Measurements from ENCODE around the gene LAT. TPM values are rescaled to one million over a fixed set of nuclear protein-coding genes. Genes with fewer than 3 reads are reported as not detected.

LAT gene
- polyA plus RNA-seq, 1 donor from 2014 or later: 6.4 TPM

DNA sequence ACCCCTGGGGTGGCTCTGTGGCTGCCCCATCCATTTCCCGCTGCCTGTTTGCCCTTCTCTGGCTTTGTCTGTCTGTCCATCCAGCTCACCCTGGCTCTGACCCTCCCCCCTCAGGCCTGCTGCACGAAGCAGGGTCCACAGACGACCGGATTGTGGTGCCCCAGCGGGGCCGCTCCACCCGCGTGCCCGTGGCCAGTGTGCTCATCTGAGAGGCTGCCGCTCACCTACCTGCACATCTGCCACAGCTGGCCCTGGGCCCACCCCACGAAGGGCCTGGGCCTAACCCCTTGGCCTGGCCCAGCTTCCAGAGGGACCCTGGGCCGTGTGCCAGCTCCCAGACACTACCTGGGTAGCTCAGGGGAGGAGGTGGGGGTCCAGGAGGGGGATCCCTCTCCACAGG is 761 bp upstream of the LAT start:
- Histone ChIP-seq H3K27me3 (ENCODE audit: insufficient read depth, low read depth, low read length) (no peaks in the 10 kb centered on the region), H3K36me3 (ENCODE audit: insufficient read depth, low read length) (no peaks in the 10 kb centered on the region), H4K20me1 (ENCODE audit: insufficient read depth) (no peaks in the 10 kb centered on the region), H2AFZ (ENCODE audit: low read depth, low read length) (no peak overlapping the region), H3K4me2 (ENCODE audit: low read length) (no peak overlapping the region), H3K4me3 (ENCODE audit: low read length) (no peak overlapping the region), H3K9ac (ENCODE audit: low read length) (no peak overlapping the region), H3K27ac (ENCODE audit: low read length) (no peak overlapping the region), H3F3A (ENCODE audit: insufficient read depth, low read length, poor library complexity, severe bottlenecking) (no peaks in the 10 kb centered on the region), H3K79me2 (replicated peaks; ENCODE audit: insufficient read depth, low read length) (no peaks in the 10 kb centered on the region), H3K9me3 (ENCODE audit: low read length) (no peaks in the 10 kb centered on the region), H3K9me2 (ENCODE audit: insufficient read depth, low read length) (no peaks in the 10 kb centered on the region)
- TF ChIP-seq MXI1 (conservative IDR thresholded peaks at IDR 0.05; ENCODE audit: poor library complexity, severe bottlenecking): no peak
- TF ChIP-seq SMC3 (conservative IDR thresholded peaks at IDR 0.05; ENCODE audit: poor library complexity): no peak
- TF ChIP-seq, protein P1, sequence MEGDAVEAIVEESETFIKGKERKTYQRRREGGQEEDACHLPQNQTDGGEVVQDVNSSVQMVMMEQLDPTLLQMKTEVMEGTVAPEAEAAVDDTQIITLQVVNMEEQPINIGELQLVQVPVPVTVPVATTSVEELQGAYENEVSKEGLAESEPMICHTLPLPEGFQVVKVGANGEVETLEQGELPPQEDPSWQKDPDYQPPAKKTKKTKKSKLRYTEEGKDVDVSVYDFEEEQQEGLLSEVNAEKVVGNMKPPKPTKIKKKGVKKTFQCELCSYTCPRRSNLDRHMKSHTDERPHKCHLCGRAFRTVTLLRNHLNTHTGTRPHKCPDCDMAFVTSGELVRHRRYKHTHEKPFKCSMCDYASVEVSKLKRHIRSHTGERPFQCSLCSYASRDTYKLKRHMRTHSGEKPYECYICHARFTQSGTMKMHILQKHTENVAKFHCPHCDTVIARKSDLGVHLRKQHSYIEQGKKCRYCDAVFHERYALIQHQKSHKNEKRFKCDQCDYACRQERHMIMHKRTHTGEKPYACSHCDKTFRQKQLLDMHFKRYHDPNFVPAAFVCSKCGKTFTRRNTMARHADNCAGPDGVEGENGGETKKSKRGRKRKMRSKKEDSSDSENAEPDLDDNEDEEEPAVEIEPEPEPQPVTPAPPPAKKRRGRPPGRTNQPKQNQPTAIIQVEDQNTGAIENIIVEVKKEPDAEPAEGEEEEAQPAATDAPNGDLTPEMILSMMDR (IDR thresholded peaks at IDR 0.05; ENCODE audit: poor library complexity, severe bottlenecking): no peak
- no peak for TF ChIP-seq EZH2 (IDR thresholded peaks at IDR 0.05; ENCODE audit: borderline replicate concordance, insufficient read depth, low read length, poor library complexity, severe bottlenecking)
- no peak for TF ChIP-seq TAF1 (IDR thresholded peaks at IDR 0.05; ENCODE audit: low read depth)
- no peak for TF ChIP-seq RAD21 (conservative IDR thresholded peaks at IDR 0.05)
- no peak for TF ChIP-seq EP300 (conservative IDR thresholded peaks at IDR 0.05; ENCODE audit: poor library complexity, severe bottlenecking)
- TF ChIP-seq, protein P2, sequence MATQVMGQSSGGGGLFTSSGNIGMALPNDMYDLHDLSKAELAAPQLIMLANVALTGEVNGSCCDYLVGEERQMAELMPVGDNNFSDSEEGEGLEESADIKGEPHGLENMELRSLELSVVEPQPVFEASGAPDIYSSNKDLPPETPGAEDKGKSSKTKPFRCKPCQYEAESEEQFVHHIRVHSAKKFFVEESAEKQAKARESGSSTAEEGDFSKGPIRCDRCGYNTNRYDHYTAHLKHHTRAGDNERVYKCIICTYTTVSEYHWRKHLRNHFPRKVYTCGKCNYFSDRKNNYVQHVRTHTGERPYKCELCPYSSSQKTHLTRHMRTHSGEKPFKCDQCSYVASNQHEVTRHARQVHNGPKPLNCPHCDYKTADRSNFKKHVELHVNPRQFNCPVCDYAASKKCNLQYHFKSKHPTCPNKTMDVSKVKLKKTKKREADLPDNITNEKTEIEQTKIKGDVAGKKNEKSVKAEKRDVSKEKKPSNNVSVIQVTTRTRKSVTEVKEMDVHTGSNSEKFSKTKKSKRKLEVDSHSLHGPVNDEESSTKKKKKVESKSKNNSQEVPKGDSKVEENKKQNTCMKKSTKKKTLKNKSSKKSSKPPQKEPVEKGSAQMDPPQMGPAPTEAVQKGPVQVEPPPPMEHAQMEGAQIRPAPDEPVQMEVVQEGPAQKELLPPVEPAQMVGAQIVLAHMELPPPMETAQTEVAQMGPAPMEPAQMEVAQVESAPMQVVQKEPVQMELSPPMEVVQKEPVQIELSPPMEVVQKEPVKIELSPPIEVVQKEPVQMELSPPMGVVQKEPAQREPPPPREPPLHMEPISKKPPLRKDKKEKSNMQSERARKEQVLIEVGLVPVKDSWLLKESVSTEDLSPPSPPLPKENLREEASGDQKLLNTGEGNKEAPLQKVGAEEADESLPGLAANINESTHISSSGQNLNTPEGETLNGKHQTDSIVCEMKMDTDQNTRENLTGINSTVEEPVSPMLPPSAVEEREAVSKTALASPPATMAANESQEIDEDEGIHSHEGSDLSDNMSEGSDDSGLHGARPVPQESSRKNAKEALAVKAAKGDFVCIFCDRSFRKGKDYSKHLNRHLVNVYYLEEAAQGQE (IDR thresholded peaks at IDR 0.05; ENCODE audit: borderline replicate concordance): no peak
- no peak for TF ChIP-seq POLR2AphosphoS5 (IDR thresholded peaks at IDR 0.05)

DNA sequence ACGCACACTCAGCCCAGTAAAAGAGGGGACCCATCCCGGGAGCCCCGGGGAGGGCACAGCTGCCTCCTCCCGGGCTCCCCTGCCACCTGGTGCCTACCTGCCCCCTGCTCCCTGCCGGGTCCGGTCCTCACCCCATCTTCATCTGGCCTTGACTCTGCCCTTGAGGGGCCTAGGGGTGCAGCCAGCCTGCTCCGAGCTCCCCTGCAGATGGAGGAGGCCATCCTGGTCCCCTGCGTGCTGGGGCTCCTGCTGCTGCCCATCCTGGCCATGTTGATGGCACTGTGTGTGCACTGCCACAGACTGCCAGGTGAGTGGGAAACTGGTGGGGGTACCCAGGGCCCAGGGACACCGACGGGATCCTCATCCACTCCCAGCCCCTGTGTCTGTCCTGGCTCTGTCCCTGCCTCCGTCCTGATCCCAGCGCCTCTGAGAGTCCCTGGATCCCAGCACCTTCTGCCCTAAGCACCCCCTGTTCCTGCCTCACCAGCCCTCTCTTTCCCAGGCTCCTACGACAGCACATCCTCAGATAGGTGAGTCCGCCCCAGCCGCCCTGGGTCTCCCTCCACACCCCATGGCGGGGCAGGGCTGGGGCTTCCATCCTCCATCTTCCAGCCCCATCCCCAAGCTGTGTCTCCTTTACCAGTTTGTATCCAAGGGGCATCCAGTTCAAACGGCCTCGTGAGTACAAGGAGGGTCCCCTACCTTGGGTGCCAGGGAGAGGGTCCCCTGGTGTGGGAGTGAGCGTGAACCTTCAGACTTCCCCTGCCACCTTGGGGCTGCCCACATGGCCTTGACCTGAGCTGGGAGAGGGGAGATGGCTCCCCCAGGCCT is 574 bp downstream of the LAT start:
- TF ChIP-seq MXI1 (conservative IDR thresholded peaks at IDR 0.05; ENCODE audit: poor library complexity, severe bottlenecking) (no peak), TAF1 (IDR thresholded peaks at IDR 0.05; ENCODE audit: low read depth) (no peak), POLR2AphosphoS5 (IDR thresholded peaks at IDR 0.05) (no peak), EP300 (conservative IDR thresholded peaks at IDR 0.05; ENCODE audit: poor library complexity, severe bottlenecking) (no peak), SMC3 (conservative IDR thresholded peaks at IDR 0.05; ENCODE audit: poor library complexity) (no peak), EZH2 (IDR thresholded peaks at IDR 0.05; ENCODE audit: borderline replicate concordance, insufficient read depth, low read length, poor library complexity, severe bottlenecking) (no peak), RAD21 (conservative IDR thresholded peaks at IDR 0.05) (no peak)
- TF ChIP-seq, protein P2 (IDR thresholded peaks at IDR 0.05; ENCODE audit: borderline replicate concordance): no peak
- TF ChIP-seq, protein P1 (IDR thresholded peaks at IDR 0.05; ENCODE audit: poor library complexity, severe bottlenecking): no peak
- no peak overlapping the region for H3K4me2 ChIP-seq (ENCODE audit: low read length)
- H2AFZ ChIP-seq (ENCODE audit: low read depth, low read length): no peak overlapping the region
- H3F3A ChIP-seq (ENCODE audit: insufficient read depth, low read length, poor library complexity, severe bottlenecking): no peaks in the 10 kb centered on the region
- H3K4me3 ChIP-seq (ENCODE audit: low read length): no peak overlapping the region
- no peaks in the 10 kb centered on the region for H4K20me1 ChIP-seq (ENCODE audit: insufficient read depth)
- no peaks in the 10 kb centered on the region for H3K27me3 ChIP-seq (ENCODE audit: insufficient read depth, low read depth, low read length)
- H3K9me2 ChIP-seq (ENCODE audit: insufficient read depth, low read length): no peaks in the 10 kb centered on the region
- no peaks in the 10 kb centered on the region for H3K36me3 ChIP-seq (ENCODE audit: insufficient read depth, low read length)
- H3K27ac ChIP-seq (ENCODE audit: low read length): no peak overlapping the region
- no peak overlapping the region for H3K9ac ChIP-seq (ENCODE audit: low read length)
- H3K9me3 ChIP-seq (ENCODE audit: low read length): no peaks in the 10 kb centered on the region
- no peaks in the 10 kb centered on the region for H3K79me2 ChIP-seq (replicated peaks; ENCODE audit: insufficient read depth, low read length)

Measured in neural cell (in vitro differentiated cells).